Breast epithelium (tissue), 4 donors: ENCODE measurements around the gene ORMDL1. TPM values are rescaled to one million over a fixed set of nuclear protein-coding genes. Genes with fewer than 3 reads are reported as not detected.

ENCODE experiments used
- DNase-seq, 2 donors: peaks; one replicate each; pipeline ENCODE4 v3.0.0-alpha.2; 2019; ENCODE audit warnings: low spot score in 2 of 2
- H3K27ac ChIP-seq, 2 donors: fragments of 200-600 bp; sonication (generic) in 1 of 2; one replicate each; pipeline ENCODE4 v1.5.1; 2016 to 2019; ENCODE audit warnings: mild to moderate bottlenecking in 1 of 2
- H3K27me3 ChIP-seq, 2 donors: fragments of 200-600 bp; sonication (generic) in 1 of 2; one replicate each; pipeline versions ENCODE4 v1.5.1 to v1.6.0; 2017 to 2019; ENCODE audit warnings: control low read depth in 1 of 2, mild to moderate bottlenecking in 1 of 2
- H3K36me3 ChIP-seq: fragments of 200-600 bp; one replicate; pipeline ENCODE4 v1.5.1; 2019
- H3K4me1 ChIP-seq, 2 donors: fragments of 200-600 bp; sonication (generic); one replicate each; pipeline ENCODE4 v1.5.1; 2016 to 2019; ENCODE audit warnings: control low read depth in 1 of 2
- H3K4me3 ChIP-seq, 3 donors: fragments of 200-600 bp; sonication (generic); 1 replicate in 2 of 3; 2 replicates in 1 of 3; pipeline ENCODE4 v1.5.1; 2016 to 2019; ENCODE audit warnings: mild to moderate bottlenecking in 3 of 3, moderate library complexity in 2 of 3
- H3K9me3 ChIP-seq, 2 donors: fragments of 200-600 bp; sonication (generic) in 1 of 2; one replicate each; pipeline ENCODE4 v1.5.1; 2016 to 2019; ENCODE audit warnings: control low read depth in 1 of 2
- POLR2A ChIP-seq: fragments of 450-650 bp; IDR thresholded peaks from one replicate; pipeline ENCODE4 v1.6.1; 2016; ENCODE audit warnings: antibody characterized with exemption, mild to moderate bottlenecking, moderate library complexity
- POLR2AphosphoS5 ChIP-seq, 3 donors: sonication (generic); formaldehyde crosslinking; IDR thresholded peaks; one replicate each; pipeline ENCODE4 v1.6.1; 2017; ENCODE audit warnings: antibody characterized with exemption in 3 of 3
- intact Hi-C: fragments of 100-400 bp; cut with DNase I; formaldehyde crosslinking; loops from one replicate; pipeline ENCODE4 v1.15.1; 2023; ENCODE audit warnings: low total_unique reads
- total RNA-seq, 3 donors: library from RNA; depleted of rRNA; stranded (reverse); fragments of >200 nt; gene quantifications; one replicate each; pipeline ENCODE4 v1.1.0, GENCODE V29; 2016
- TF ChIP-seq, protein P1 (sequence below), 3 donors: fragments of 450-650 bp; IDR thresholded peaks; one replicate each; pipeline ENCODE4 v1.5.1; 2016 to 2017; ENCODE audit warnings: antibody characterized with exemption in 3 of 3, mild to moderate bottlenecking in 3 of 3, moderate library complexity in 3 of 3

The ORMDL1 gene
- total RNA-seq, 3 donors from 2014 or later, result 85.2 to 97.0 (median 90.6) TPM

DNA sequence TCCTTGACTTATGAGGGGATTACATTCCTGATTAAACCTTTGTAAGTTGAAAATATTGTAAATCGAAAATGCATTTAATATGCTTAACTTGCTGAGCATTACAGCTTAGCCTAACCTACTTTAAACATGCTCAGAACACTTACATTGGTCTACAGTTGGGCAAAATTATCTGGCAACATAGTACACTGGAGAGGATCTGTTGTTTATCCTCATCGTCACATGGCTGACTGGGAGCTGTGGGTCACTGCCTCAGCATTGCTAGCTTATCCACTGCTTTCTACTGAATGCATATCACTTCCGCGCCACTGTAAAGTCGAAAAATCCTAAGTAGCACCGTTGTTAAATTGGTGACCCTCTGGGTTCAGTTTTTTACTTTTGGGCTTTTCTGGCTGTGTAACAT, 13.8 kb upstream of the ORMDL1 start:
- no peaks in the 10 kb centered on the region for H3K36me3 ChIP-seq
- TF ChIP-seq, protein P1, sequence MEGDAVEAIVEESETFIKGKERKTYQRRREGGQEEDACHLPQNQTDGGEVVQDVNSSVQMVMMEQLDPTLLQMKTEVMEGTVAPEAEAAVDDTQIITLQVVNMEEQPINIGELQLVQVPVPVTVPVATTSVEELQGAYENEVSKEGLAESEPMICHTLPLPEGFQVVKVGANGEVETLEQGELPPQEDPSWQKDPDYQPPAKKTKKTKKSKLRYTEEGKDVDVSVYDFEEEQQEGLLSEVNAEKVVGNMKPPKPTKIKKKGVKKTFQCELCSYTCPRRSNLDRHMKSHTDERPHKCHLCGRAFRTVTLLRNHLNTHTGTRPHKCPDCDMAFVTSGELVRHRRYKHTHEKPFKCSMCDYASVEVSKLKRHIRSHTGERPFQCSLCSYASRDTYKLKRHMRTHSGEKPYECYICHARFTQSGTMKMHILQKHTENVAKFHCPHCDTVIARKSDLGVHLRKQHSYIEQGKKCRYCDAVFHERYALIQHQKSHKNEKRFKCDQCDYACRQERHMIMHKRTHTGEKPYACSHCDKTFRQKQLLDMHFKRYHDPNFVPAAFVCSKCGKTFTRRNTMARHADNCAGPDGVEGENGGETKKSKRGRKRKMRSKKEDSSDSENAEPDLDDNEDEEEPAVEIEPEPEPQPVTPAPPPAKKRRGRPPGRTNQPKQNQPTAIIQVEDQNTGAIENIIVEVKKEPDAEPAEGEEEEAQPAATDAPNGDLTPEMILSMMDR (IDR thresholded peaks at IDR 0.05), result no peak
- TF ChIP-seq POLR2AphosphoS5 (IDR thresholded peaks at IDR 0.05), result no peak
- no peak for TF ChIP-seq POLR2A
- no peak for DNase-seq
- intact Hi-C loops, result no loop called here
- H3K4me3 ChIP-seq, result no peak overlapping the region
- no peaks in the 10 kb centered on the region for H3K9me3 ChIP-seq
- no peaks in the 10 kb centered on the region for H3K4me1 ChIP-seq
- H3K27me3 ChIP-seq, result no peaks in the 10 kb centered on the region
- H3K27ac ChIP-seq, result no peak overlapping the region

DNA sequence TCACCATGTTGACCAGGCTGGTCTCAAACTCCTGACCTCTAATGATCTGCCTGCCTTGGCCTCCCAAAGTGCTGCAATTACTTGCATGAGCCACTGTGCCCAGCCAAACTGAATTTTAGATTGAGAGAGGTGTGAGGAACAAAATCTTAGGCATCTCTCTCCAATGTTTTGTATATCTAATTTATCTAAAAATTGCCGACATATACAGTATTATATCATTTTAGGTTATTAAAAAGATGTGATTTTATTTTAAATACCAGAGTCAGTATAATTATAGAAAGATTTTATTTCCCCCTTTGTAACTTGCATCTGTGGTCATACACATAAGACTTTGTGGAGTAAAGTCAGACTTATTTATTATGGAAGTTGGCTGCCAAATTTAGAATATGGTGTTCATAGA, 10.2 kb upstream of the ORMDL1 start:
- TF ChIP-seq, protein P1 (IDR thresholded peaks at IDR 0.05), result no peak
- no peak for TF ChIP-seq POLR2A
- TF ChIP-seq POLR2AphosphoS5 (IDR thresholded peaks at IDR 0.05), result no peak
- H3K36me3 ChIP-seq, result no peaks in the 10 kb centered on the region
- intact Hi-C loops, result no loop called here
- H3K27me3 ChIP-seq, result no peaks in the 10 kb centered on the region
- no peaks in the 10 kb centered on the region for H3K4me1 ChIP-seq
- no peaks in the 10 kb centered on the region for H3K9me3 ChIP-seq
- H3K4me3 ChIP-seq, result no peak overlapping the region
- DNase-seq, result no peak
- H3K27ac ChIP-seq, result no peak overlapping the region

DNA sequence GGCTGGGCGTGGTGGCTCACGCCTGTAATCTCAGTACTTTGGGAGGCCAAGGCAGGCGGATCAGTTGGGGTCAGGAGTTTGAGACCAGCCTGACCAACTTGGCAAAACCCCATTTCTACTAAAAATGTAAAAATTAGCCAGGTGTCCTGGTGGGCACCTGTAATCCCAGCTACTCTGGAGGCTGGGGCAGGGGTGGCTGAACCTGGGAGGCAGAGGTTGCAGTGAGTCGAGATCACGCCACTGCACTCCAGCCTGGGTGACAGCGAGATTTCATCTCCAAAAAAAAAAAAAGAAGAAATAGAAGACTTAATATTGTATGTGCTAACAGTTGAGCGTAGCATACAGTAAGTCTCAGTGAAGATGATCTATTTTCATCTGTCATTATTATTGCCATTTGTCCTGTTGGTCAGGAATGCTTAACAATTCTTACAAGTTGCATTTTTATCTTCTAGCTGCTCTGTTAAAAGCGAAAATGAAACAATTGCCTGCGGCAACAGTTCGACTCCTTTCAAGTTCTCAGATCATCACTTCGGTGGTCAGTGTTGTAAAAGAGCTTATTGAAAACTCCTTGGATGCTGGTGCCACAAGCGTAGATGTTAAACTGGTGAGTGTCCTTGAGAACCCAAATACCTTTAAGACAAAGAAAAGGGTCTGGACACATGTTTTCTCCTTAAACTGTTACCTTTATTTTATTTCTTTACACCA, 7.4 kb upstream of the ORMDL1 start:
- Histone ChIP-seq H3K4me3 (peak overlapping the region in 2 of 3 donors; percentile 29 to 36), H3K27ac (no peak overlapping the region), H3K9me3 (no peaks in the 10 kb centered on the region), H3K27me3 (no peaks in the 10 kb centered on the region), H3K4me1 (no peaks in the 10 kb centered on the region), H3K36me3 (no peaks in the 10 kb centered on the region)
- DNase-seq, result no peak
- intact Hi-C loops, result no loop called here
- TF ChIP-seq, protein P1 (IDR thresholded peaks at IDR 0.05), result no peak
- TF ChIP-seq POLR2A (no peak), POLR2AphosphoS5 (IDR thresholded peaks at IDR 0.05) (no peak)

DNA sequence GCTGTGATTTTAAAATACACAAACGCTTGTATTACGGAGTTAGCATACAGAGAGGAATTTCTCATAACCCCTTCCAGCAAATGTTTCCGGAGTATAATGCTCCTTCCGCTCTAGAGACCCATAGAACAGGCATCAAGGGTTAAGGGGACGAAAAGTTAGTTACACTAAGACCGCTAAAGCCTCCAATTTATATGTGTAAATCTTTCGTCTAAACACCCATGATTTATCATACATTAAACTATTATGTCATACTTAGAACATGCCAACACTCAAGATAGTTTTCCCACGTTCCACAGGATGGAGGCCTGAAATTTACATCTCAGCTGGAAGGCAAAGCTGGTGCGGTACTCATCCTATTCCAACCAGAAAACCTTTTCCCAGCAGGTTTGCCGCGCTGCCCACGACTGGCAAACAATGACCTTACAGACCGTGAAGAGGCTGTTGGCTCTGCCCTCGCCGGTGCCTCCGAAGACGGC, 650 bp downstream of the ORMDL1 start:
- H3K27me3 ChIP-seq, result no peaks in the 10 kb centered on the region
- no peaks in the 10 kb centered on the region for H3K9me3 ChIP-seq
- no peaks in the 10 kb centered on the region for H3K36me3 ChIP-seq
- no peak for DNase-seq
- peak overlapping the region; percentile 65 to 91 (median 84) for H3K4me3 ChIP-seq
- intact Hi-C loops, result no loop called here
- H3K27ac ChIP-seq, result peak overlapping the region; percentile 97 to 99
- TF ChIP-seq, protein P1 (IDR thresholded peaks at IDR 0.05), result no peak
- TF ChIP-seq POLR2AphosphoS5 (IDR thresholded peaks at IDR 0.05), result no peak
- no peak for TF ChIP-seq POLR2A
- H3K4me1 ChIP-seq, result no peaks in the 10 kb centered on the region

DNA sequence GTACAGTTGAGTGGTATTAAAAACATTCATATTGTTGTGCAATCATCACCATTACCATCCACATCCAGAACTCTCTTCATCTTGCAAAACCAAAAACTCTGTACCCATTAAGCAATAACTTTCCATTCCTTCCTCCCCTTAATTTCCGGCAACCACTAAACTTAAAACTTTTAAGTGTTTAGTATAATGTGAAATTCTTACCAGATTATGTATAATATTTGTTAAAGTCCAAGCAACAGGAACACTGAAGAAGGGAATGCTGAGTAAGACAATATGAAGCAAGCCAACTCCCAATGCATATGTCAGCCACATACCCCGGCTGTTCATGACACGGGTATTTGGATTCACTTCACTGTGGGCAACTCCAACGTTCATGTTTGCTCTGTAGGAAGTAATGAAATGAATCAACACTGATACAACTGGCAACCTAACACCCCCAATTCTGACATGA, 1.9 kb downstream of the ORMDL1 start:
- Histone ChIP-seq H3K9me3 (no peaks in the 10 kb centered on the region), H3K4me3 (peak overlapping the region in 2 of 3 donors; percentile 65 to 91), H3K36me3 (no peaks in the 10 kb centered on the region), H3K27ac (no peak overlapping the region), H3K27me3 (no peaks in the 10 kb centered on the region), H3K4me1 (no peaks in the 10 kb centered on the region)
- TF ChIP-seq, protein P1 (IDR thresholded peaks at IDR 0.05), result no peak
- TF ChIP-seq POLR2AphosphoS5 (IDR thresholded peaks at IDR 0.05) (no peak), POLR2A (no peak)
- DNase-seq, result no peak
- intact Hi-C loops, result no loop called here
